Testis (tissue), 3 donors: Measurements from ENCODE around the gene TPPP2. TPM values are rescaled to one million over a fixed set of nuclear protein-coding genes. Genes with fewer than 3 reads are reported as not detected.
"Not testable (repeated sequence)": the region's sequence is repeated elsewhere in the genome, so short reads cannot be mapped to it uniquely, and the experiment has no call there.

ENCODE experiments used
- DNase-seq: peaks from one replicate; pipeline ENCODE4 v3.0.0-alpha.2; 2019
- H3K27ac ChIP-seq, 2 donors: fragments of 200-600 bp; sonication (generic); one replicate each; pipeline ENCODE4 v1.5.1; 2019
- H3K27me3 ChIP-seq: fragments of 200-600 bp; sonication (generic); one replicate; pipeline ENCODE4 v1.5.1; 2019
- H3K36me3 ChIP-seq: fragments of 200-600 bp; sonication (generic); one replicate; pipeline ENCODE4 v1.5.1; 2017; ENCODE audit warnings: low read depth; ENCODE audit errors: missing control alignments
- H3K4me1 ChIP-seq: fragments of 200-600 bp; sonication (generic); one replicate; pipeline ENCODE4 v1.5.1; 2019
- H3K4me3 ChIP-seq, 2 donors: fragments of 200-600 bp; sonication (generic); one replicate each; pipeline ENCODE4 v1.5.1; 2017 to 2019
- H3K9me3 ChIP-seq: fragments of 200-600 bp; sonication (generic); one replicate; pipeline ENCODE4 v1.5.1; 2017
- POLR2A ChIP-seq: fragments of 450-650 bp; IDR thresholded peaks from one replicate; pipeline ENCODE4 v1.6.1; 2017; ENCODE audit warnings: antibody characterized with exemption, mild to moderate bottlenecking, moderate library complexity
- WGBS, 2 donors: methylation state at CpG; one replicate each; pipeline ENCODE4 v1.1.5; 2018; 5-methylcytosine and 5-hydroxymethylcytosine counted together
- intact Hi-C: fragments of 100-400 bp; cut with DNase I; formaldehyde crosslinking; loops from one replicate; pipeline ENCODE4 v1.15.1; 2023; ENCODE audit warnings: low total_unique reads
- polyA plus RNA-seq: library from polyadenylated mRNA; stranded (reverse); fragments of 350-450 nt; fragmentation: Illumina TruSeq; extraction: RNeasy Lipid Tissue Mini Kit (QIAGEN cat#74804); gene quantifications from one replicate; pipeline ENCODE4 v1.2.3, GENCODE V29; 2014; ENCODE audit warnings: low read depth, low replicate concordance; ENCODE audit not compliant: insufficient read depth
- total RNA-seq, 2 donors: library from RNA; depleted of rRNA; stranded (reverse); fragments of >200 nt; gene quantifications; one replicate each; pipeline ENCODE4 v1.2.3, GENCODE V29; 2016
- TF ChIP-seq, protein P1 (sequence below), 3 experiments: fragments of 450-650 bp in 2 of 3; fragments of 200-600 bp in 1 of 3; sonication (generic) in 1 of 3; IDR thresholded peaks; one replicate each; pipeline ENCODE4 v1.5.1; 2016 to 2019; ENCODE audit warnings: antibody characterized with exemption in 3 of 3, mild to moderate bottlenecking in 2 of 3, moderate library complexity in 1 of 3

TPPP2 gene
- total and polyA plus RNA-seq, 3 donors from 2014 or later = 94.3 to 490 (median 201) TPM

DNA sequence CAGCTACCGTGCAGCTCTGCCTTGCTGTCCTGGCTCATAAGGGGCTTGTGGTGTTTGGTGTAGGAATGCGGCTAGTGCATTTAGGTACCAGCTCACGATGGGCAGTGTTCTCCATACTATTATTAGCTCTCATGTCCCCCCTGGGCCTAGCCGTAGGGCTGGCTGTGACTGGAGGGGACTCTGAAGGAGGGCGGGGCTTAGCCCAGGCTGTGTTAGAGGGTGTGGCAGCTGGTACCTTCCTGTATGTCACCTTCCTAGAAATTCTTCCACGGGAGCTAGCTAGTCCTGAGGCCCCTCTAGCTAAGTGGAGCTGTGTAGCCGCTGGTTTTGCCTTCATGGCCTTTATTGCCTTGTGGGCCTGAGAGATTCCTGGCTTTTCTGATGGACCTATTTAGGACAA, 28.8 kb upstream of the TPPP2 start:
- Histone ChIP-seq H3K27ac (no peak overlapping the region), H3K9me3 (no peaks in the 10 kb centered on the region)
- 80 to 82% methylated on average over 7 of the region's 7 CpGs for WGBS, 2 donors

DNA sequence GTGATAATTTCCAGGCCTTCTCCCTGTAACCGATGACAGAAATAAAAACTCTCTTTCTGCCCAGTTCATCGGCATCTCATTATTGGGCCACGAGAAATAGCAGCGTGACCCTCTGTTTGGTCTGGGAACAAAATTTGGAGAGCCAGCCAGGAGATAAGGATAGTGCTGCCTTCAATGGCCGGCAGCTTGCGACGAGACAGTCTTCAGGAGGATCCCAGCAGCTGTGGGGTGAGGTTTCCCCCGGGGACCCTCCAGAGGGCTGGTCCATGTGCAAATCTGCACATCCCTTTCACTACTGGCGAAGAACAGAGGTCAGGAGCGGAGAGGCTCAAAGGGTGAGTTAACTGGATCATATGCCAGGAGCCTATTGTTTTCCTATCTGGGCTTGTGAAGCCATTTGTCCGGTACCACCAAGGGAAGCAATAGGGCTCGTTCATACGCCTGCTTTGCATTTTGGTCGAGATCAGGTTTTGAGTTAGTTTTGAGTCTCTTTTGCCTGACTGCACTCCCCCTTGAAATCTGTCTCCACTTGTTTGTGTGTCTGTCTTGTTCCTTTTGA, 26.1 kb upstream of the TPPP2 start:
- 64 to 69% methylated on average over 14 of the region's 14 CpGs for WGBS, 2 donors
- no peaks in the 10 kb centered on the region for H3K9me3 ChIP-seq
- H3K27ac ChIP-seq = peak overlapping the region in 1 of 2 donors; percentile 50
- no peak overlapping the region for H3K4me3 ChIP-seq
- H3K27me3 ChIP-seq = no peaks in the 10 kb centered on the region
- DNase-seq = no peak
- intact Hi-C loops = no loop called here
- no peaks in the 10 kb centered on the region for H3K4me1 ChIP-seq
- TF ChIP-seq POLR2A = no peak
- TF ChIP-seq, protein P1, sequence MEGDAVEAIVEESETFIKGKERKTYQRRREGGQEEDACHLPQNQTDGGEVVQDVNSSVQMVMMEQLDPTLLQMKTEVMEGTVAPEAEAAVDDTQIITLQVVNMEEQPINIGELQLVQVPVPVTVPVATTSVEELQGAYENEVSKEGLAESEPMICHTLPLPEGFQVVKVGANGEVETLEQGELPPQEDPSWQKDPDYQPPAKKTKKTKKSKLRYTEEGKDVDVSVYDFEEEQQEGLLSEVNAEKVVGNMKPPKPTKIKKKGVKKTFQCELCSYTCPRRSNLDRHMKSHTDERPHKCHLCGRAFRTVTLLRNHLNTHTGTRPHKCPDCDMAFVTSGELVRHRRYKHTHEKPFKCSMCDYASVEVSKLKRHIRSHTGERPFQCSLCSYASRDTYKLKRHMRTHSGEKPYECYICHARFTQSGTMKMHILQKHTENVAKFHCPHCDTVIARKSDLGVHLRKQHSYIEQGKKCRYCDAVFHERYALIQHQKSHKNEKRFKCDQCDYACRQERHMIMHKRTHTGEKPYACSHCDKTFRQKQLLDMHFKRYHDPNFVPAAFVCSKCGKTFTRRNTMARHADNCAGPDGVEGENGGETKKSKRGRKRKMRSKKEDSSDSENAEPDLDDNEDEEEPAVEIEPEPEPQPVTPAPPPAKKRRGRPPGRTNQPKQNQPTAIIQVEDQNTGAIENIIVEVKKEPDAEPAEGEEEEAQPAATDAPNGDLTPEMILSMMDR (IDR thresholded peaks at IDR 0.05) = no peak
- no peaks in the 10 kb centered on the region for H3K36me3 ChIP-seq

More for the DNA sequence above, 28.8 kb upstream of the TPPP2 start:
- no peak for TF ChIP-seq POLR2A
- TF ChIP-seq, protein P1 (IDR thresholded peaks at IDR 0.05) = no peak
- Histone ChIP-seq H3K27me3 (no peaks in the 10 kb centered on the region), H3K4me1 (no peaks in the 10 kb centered on the region), H3K4me3 (no peak overlapping the region), H3K36me3 (no peaks in the 10 kb centered on the region)
- intact Hi-C loops = no loop called here
- no peak for DNase-seq

DNA sequence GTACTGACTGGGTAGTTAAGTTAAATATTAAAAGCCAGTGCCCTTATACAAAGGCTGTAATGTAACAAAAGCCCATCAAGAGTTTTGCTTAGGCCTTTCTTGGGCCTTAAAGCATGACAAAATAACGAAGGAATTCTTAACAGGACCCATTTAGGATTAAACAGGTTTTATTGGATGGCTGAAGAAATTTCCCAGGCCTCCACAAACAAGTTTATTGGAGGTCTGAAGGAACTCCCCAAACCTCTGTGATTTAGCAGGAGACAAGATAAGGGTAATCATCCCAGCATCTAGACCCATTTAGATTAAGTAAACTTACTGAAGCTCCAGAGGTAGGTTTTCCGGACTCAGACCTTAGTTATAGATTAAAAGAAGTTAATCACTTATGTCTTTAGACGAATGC, 20.3 kb upstream of the TPPP2 start:
- intact Hi-C loops = loop anchor here (10.0 kb wide), 1 partner anchor 85 kb away; the partner anchor contains the start of gene ZNF219

DNA sequence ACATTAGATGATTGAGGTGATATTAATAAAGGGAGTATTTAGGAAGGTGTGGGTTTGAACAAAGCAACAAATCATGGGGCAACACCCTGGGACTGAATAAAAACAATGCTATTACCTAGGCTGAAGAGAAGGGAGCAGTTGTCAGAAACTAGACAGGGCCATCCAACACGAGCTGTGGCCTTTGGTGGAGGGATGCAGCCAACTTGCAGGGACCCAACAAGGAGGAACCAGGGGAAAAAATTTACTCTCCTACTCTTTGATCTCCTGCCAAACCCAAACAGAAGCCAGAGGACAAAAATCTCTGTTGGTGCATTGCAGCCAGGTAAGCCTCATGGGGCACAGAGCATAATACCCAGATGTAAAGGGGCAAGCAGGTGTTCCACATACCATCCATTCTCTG, 18.9 kb upstream of the TPPP2 start:
- DNase-seq = no peak
- H3K36me3 ChIP-seq = no peaks in the 10 kb centered on the region
- intact Hi-C loops = loop anchor here (10.0 kb wide), 1 partner anchor 84 kb away; the partner anchor contains the start of gene ZNF219
- no peaks in the 10 kb centered on the region for H3K27me3 ChIP-seq
- no peak for TF ChIP-seq POLR2A
- TF ChIP-seq, protein P1 (IDR thresholded peaks at IDR 0.05) = no peak
- H3K9me3 ChIP-seq = no peaks in the 10 kb centered on the region
- no peak overlapping the region for H3K27ac ChIP-seq
- WGBS, 2 donors = 73 to 81% methylated on average over 1 of the region's 1 CpG
- peaks cover 3% of the 10 kb centered on the region for H3K4me1 ChIP-seq
- H3K4me3 ChIP-seq = no peak overlapping the region

More for the DNA sequence above, 20.3 kb upstream of the TPPP2 start:
- not testable (repeated sequence) for H3K36me3 ChIP-seq, H3K4me3 ChIP-seq, DNase-seq, H3K27me3 ChIP-seq, H3K27ac ChIP-seq, H3K9me3 ChIP-seq, H3K4me1 ChIP-seq
- 82 to 85% methylated on average over 3 of the region's 3 CpGs for WGBS, 2 donors

DNA sequence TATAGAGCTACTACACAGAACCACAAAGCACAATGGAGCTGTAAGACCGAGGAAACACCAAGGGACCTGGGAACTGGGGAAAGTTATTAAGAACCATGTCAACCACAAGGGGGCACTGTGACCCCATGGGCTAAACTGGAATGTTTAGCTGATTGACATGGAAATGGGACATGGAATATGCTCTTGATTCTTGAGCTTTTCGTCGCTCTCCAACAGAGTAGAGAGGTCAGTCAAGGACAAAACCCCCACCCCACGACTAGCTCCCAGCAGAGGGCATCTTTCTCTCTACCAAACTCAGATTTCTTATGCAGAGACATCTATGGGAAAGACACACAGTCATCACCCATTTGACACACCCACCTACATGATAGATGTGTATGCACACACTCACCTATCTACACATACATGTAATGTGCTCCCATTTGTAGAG, 15.2 kb upstream of the TPPP2 start:
- DNase-seq = peak; percentile 92
- H3K27ac ChIP-seq = no peak overlapping the region
- no peak overlapping the region for H3K4me3 ChIP-seq
- intact Hi-C loops = loop anchor here (10.0 kb wide), 1 partner anchor 80 kb away; the partner anchor contains the start of gene ZNF219
- no peaks in the 10 kb centered on the region for H3K36me3 ChIP-seq
- H3K4me1 ChIP-seq = peaks cover 3% of the 10 kb centered on the region
- no peaks in the 10 kb centered on the region for H3K27me3 ChIP-seq
- 7 to 9% methylated on average over 4 of the region's 4 CpGs for WGBS, 2 donors
- TF ChIP-seq, protein P1 (IDR thresholded peaks at IDR 0.05) = peak; percentile 89 to 97 (median 90)
- no peak for TF ChIP-seq POLR2A
- H3K9me3 ChIP-seq = no peaks in the 10 kb centered on the region
